Measurements from ENCODE around the gene BAHD1. TPM values are rescaled to one million over a fixed set of nuclear protein-coding genes. Genes with fewer than 3 reads are reported as not detected.

Gene BAHD1
- polyA plus RNA-seq, 1 of the 3 experiments (the other 2 are of a cell fraction), result 5.5 TPM

- Histone ChIP-seq H3F3A (replicated peaks; ENCODE audit: insufficient read depth) (no peaks in the 10 kb centered on the region), H3K4me3 (ENCODE audit: low read depth in 2 of 2, low read length in 1 of 2) (no peak overlapping the region), H4K20me1 (ENCODE audit: insufficient read depth) (no peaks in the 10 kb centered on the region), H3K27ac (ENCODE audit: low read depth in 2 of 2, low read length in 1 of 2) (no peak overlapping the region), H3K9ac (no peak overlapping the region), H2AFZ (ENCODE audit: low read depth) (no peak overlapping the region), H3K9me3 (no peaks in the 10 kb centered on the region), H3K27me3 (ENCODE audit: insufficient read depth) (no peaks in the 10 kb centered on the region; the same call in 1 of the 2 replicates), H3K36me3 (replicated peaks in 1 of 2; ENCODE audit: control insufficient read depth in 1 of 2, insufficient read depth in 2 of 2, low read length in 1 of 2) (no peaks in the 10 kb centered on the region), H3K9me2 (no peaks in the 10 kb centered on the region), H3K4me2 (no peak overlapping the region), H3K79me2 (ENCODE audit: insufficient read depth) (no peaks in the 10 kb centered on the region), H3K4me1 (ENCODE audit: control insufficient read depth in 1 of 2, insufficient read depth in 2 of 2, low read depth in 1 of 2, low read length in 1 of 2) (no peaks in the 10 kb centered on the region; a peak in 1 of 4 replicates)
- DNase-seq, result no peak
- WGBS (ENCODE audit: low lambda C conversion rate), result 72% methylated on average over 10 of the region's 10 CpGs
- ChIA-PET CTCF (interaction anchor here (0.7 to 2.2 kb wide), 4 partner anchors 10 to 86 kb away, joined by 3 to 8 read pairs (median 4); partner anchors contain the start of gene BAHD1), POLR2A (no interaction called here)
- TF ChIP-seq PBX3 (IDR thresholded peaks at IDR 0.05) (peak; percentile 76), MAX (IDR thresholded peaks at IDR 0.05; ENCODE audit: low read depth) (no peak)
Observed at GRCh38 chr15:40430271-40430805, 10.4 kb upstream of the BAHD1 start.

- Histone ChIP-seq H3K79me2 (ENCODE audit: insufficient read depth) (no peaks in the 10 kb centered on the region), H3K36me3 (replicated peaks in 1 of 2; ENCODE audit: control insufficient read depth in 1 of 2, insufficient read depth in 2 of 2, low read length in 1 of 2) (no peaks in the 10 kb centered on the region), H4K20me1 (ENCODE audit: insufficient read depth) (no peaks in the 10 kb centered on the region), H2AFZ (ENCODE audit: low read depth) (no peak overlapping the region), H3K4me1 (ENCODE audit: control insufficient read depth in 1 of 2, insufficient read depth in 2 of 2, low read depth in 1 of 2, low read length in 1 of 2) (peaks cover 6 to 28% of the 10 kb centered on the region in 2 experiments; a peak in 2 of 4 replicates), H3K9me2 (no peaks in the 10 kb centered on the region), H3K4me2 (no peak overlapping the region), H3K9me3 (no peaks in the 10 kb centered on the region), H3K4me3 (ENCODE audit: low read depth in 2 of 2, low read length in 1 of 2) (no peak overlapping the region), H3K27ac (ENCODE audit: low read depth in 2 of 2, low read length in 1 of 2) (no peak overlapping the region), H3K9ac (no peak overlapping the region), H3F3A (replicated peaks; ENCODE audit: insufficient read depth) (no peaks in the 10 kb centered on the region), H3K27me3 (ENCODE audit: insufficient read depth) (no peaks in the 10 kb centered on the region; the same call in none of the 2 replicates)
- TF ChIP-seq NFIC (IDR thresholded peaks at IDR 0.05; ENCODE audit: borderline replicate concordance), result no peak
- no peak for TF ChIP-seq SMC3 (IDR thresholded peaks at IDR 0.05; ENCODE audit: low read depth, low read length)
- no peak for TF ChIP-seq TEAD4 (IDR thresholded peaks at IDR 0.05; ENCODE audit: borderline replicate concordance, insufficient read depth)
- TF ChIP-seq USF2 (IDR thresholded peaks at IDR 0.05; ENCODE audit: borderline replicate concordance, low read depth, low read length), result no peak
- no peak for TF ChIP-seq FOSL2 (IDR thresholded peaks at IDR 0.05; ENCODE audit: borderline replicate concordance, low read depth)
- 92% methylated on average over 19 of the region's 20 CpGs for WGBS (ENCODE audit: low lambda C conversion rate)
- ChIA-PET CTCF (interaction anchor here (0.8 to 2.3 kb wide), 8 partner anchors 14 to 157 kb away, joined by 3 to 10 read pairs (median 4); no protein-coding TSS in a partner anchor), POLR2A (no interaction called here)
- DNase-seq, result no peak
Observed at GRCh38 chr15:40435023-40435709, 5.6 kb upstream of the BAHD1 start.
